Measurements from ENCODE around the gene IQGAP1.

- TF ChIP-seq SP1 (IDR thresholded peaks at IDR 0.05) (no peak), ELF4 (IDR thresholded peaks at IDR 0.05) (no peak), TARDBP (IDR thresholded peaks at IDR 0.05) (no peak)
Measured at GRCh38 chr15:90349072-90349471, 39.0 kb upstream of the IQGAP1 start.

Measured in HEK293T (cell line).